Activated CD8-positive, alpha-beta memory T cell treated with anti-CD3 and anti-CD28 coated beads, Interleukin-2, amount 50 U/mL, for 4 hours (primary cell): Measurements from ENCODE around the gene CCNB1IP1.
"Not testable (repeated sequence)": the region's sequence is repeated elsewhere in the genome, so short reads cannot be mapped to it uniquely, and the experiment has no call there.

Experiments used
- DNase-seq: peaks from one replicate; pipeline ENCODE4 v3.0.0-alpha.2; 2020

CCNB1IP1 gene

GRCh38 chr14:20331053-20331613 is 1.9 kb downstream of the CCNB1IP1 start:
- no peak for DNase-seq

GRCh38 chr14:20329355-20329754 is 3.7 kb downstream of the CCNB1IP1 start:
- DNase-seq, result no peak

DNA sequence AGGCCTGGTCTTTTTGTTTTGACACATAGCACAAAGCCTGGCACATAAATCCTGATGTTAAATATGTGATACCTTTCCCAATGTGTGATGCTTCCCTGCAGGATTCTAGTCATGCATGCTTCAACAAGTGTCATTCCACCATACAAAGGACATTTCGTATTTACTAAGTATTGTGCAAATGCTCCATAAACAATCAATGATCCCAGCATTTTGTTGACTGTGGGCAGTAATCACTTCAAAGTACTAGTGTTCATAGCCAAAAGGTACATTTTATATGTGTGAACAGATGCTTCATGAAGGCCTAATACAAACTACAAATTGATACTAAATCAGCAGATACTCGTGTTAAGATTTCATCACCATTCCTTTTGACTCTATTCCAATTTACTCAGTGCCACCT is 4.4 kb downstream of the CCNB1IP1 start:
- DNase-seq, result no peak

GRCh38 chr14:20327005-20327869 is 5.8 kb downstream of the CCNB1IP1 start:
- DNase-seq, result no peak

DNA sequence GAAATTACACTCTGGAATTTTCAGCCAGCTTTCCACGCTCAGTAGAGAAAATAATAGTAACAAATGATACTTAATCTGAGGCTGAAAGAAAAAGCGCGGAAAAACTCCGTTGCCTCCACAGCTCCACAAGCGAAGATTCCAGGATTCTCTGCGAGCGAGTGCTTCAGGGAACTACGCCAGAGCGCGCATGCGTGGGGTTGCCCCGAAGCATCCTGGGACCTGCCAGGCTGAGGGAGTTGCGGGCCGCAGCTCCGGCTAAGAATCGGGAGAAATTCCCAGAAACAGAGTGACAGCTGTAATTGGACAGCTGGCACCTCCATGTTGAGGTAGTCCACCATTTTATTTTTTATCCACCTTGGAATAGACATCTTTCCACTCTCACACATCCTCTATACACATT is 15.4 kb downstream of the CCNB1IP1 start:
- no peak for DNase-seq

GRCh38 chr14:20314026-20314425 is 19.1 kb downstream of the CCNB1IP1 start:
- DNase-seq, result no peak

- DNase-seq, result no peak
Measured at GRCh38 chr14:20306079-20306423, 27.0 kb downstream of the CCNB1IP1 start.

DNA sequence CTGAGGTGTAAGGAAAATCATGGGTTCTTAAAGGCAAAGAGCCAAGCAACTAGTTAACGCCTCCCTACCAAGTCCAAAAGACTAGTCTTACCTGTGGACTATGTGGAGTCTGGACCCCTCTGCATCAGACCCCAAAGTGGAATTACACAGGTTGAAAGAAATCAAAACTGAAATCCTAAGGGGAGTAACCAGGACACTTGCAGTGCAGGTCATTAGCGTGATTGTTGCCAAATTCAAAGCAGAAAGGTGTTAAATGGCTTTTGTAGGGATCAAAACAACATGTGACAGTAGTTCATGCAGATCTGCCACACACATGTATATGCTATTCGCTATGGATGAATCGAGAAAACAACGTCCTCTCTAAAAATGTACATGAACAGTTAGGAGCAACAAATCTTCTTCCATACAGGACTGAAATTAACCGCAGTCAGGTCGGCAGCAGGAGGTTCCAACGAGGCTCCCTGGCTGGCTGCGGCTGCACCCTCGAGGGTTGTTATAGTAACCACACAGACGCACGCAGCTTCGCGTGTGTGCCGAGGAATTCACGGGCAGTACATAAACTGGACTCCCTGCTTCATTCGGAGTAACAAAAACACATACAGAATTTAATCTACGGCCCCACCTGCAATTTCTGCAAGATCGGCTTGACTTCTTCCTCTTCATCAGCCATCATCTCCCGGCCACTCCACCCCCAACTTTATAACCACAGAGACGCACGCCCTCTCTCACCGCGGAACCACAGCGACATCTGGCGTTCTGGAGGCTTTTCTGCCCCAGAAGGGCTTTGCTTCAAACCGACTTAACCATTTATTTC is 27.6 kb downstream of the CCNB1IP1 start, which contains the start of gene TTC5:
TSS of gene TTC5 (minus strand) at position 687 of the 814 bp plus-strand sequence. CDS start at position 673, 14 bp downstream.
- peak; percentile 90 for DNase-seq

GRCh38 chr14:20302042-20302755 is 30.9 kb downstream of the CCNB1IP1 start:
- no peak for DNase-seq

GRCh38 chr14:20295067-20295466 is 38.0 kb downstream of the CCNB1IP1 start:
- no peak for DNase-seq

GRCh38 chr14:20294636-20295035 is 38.4 kb downstream of the CCNB1IP1 start:
- no peak for DNase-seq

DNA sequence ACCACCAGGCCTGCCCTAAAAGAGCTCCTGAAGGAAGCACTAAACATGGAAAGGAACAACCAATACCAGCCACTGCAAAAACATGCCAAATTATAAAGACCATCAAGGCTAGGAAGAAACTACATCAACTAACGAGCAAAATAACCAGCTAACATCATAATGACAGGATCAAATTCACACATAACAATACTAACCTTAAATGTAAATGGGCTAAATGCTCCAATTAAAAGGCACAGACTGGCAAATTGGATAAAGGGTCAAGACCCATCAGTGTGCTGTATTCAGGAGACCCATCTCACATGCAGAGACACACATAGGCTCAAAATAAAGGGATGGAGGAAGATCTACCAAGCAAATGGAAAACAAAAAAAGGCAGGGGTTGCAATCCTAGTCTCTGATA is 51.1 kb downstream of the CCNB1IP1 start:
- not testable (repeated sequence) for DNase-seq

GRCh38 chr14:20280265-20280664 is 52.8 kb downstream of the CCNB1IP1 start:
- DNase-seq, result not testable (repeated sequence)

DNA sequence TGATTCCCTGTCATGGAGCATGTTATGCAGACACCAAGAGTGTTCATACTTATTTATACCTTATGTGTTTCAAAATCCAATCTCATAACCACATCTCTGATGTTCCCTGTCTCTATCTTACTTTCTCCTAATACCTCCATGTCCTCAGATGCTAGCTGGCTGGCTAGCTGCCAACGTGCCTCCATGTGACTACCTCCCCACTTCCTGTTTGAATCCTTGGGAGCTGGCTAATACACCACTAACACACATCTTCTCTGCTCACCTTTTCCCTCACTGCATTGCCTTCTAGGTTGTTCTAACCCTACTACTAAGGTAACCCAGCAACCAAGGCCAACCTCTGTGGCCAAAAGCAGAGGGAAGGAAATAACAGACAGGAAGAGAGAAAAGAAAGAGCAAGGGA is 54.7 kb downstream of the CCNB1IP1 start:
- DNase-seq, result no peak

- no peak for DNase-seq
Measured at GRCh38 chr14:20277409-20277808, 55.7 kb downstream of the CCNB1IP1 start.

- DNase-seq, result no peak
Measured at GRCh38 chr14:20274062-20274461, 59.0 kb downstream of the CCNB1IP1 start.

GRCh38 chr14:20264361-20264760 is 68.7 kb downstream of the CCNB1IP1 start:
- DNase-seq, result not testable (repeated sequence)

DNA sequence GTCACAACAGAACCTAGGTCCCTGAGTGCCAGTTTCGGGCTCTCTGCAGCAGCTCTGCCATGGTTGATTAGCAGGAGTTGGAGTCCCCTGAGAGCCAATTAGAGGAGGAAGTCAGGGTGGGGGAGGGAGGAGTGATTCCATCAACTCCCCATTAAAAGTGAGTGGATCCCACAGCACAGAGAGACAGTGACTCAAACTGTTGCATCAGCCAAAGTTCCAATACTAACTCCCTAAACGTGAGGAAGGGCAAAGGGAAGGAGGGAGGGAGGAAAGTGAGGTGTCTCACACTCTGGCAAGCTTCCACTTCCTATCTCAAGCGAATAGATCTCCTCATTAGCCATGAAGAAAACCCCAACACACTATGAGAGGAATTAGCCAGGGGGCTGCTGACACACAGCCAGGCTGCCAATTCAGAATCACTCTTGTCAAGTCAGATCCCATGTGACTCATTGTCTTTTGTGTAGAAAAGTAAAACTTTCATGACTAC is 70.4 kb downstream of the CCNB1IP1 start:
- no peak for DNase-seq
